ENCODE results near the gene ARTN.

ARTN gene

GRCh38 chr1:43985984-43986595, 52.5 kb downstream of the ARTN start:
- DNase-seq: no peak
- no peaks in the 10 kb centered on the region for H3K9me3 Mint-ChIP-seq
- no peaks in the 10 kb centered on the region for H3K27me3 Mint-ChIP-seq
- no peak overlapping the region for H3K4me3 Mint-ChIP-seq
- peaks cover 6 to 10% of the 10 kb centered on the region in 2 donors for H3K4me1 Mint-ChIP-seq
- H3K36me3 Mint-ChIP-seq: peaks cover 24 to 32% of the 10 kb centered on the region in 2 donors
- H3K27ac Mint-ChIP-seq: no peak overlapping the region
- no peak for ATAC-seq (replicated peaks)

- DNase-seq (no peak), ATAC-seq (replicated peaks) (no peak)
- no peak overlapping the region for H3K4me3 Mint-ChIP-seq
- no peaks in the 10 kb centered on the region for H3K27me3 Mint-ChIP-seq
- no peaks in the 10 kb centered on the region for H3K9me3 Mint-ChIP-seq
- peaks cover 7 to 16% of the 10 kb centered on the region in 2 donors for H3K4me1 Mint-ChIP-seq
- no peak overlapping the region for H3K27ac Mint-ChIP-seq
- H3K36me3 Mint-ChIP-seq: peaks cover 22 to 32% of the 10 kb centered on the region in 2 donors
Measured at GRCh38 chr1:43986712-43987111, 53.1 kb downstream of the ARTN start.

All from stimulated activated naive B cell treated with anti-CD40 and anti-IgM and Interleukin-4, amounts not matched to agents 10 μg/mL and 1 μg/mL and 100 μg/mL, for 72 hours (primary cell).